ENCODE results near the gene SLC6A13. TPM values are rescaled to one million over a fixed set of nuclear protein-coding genes. Genes with fewer than 3 reads are reported as not detected.

SLC6A13 gene
- total and polyA plus RNA-seq, 9 donors: 0.13 to 6.1 (median 0.75) TPM; not detected in 3

DNA sequence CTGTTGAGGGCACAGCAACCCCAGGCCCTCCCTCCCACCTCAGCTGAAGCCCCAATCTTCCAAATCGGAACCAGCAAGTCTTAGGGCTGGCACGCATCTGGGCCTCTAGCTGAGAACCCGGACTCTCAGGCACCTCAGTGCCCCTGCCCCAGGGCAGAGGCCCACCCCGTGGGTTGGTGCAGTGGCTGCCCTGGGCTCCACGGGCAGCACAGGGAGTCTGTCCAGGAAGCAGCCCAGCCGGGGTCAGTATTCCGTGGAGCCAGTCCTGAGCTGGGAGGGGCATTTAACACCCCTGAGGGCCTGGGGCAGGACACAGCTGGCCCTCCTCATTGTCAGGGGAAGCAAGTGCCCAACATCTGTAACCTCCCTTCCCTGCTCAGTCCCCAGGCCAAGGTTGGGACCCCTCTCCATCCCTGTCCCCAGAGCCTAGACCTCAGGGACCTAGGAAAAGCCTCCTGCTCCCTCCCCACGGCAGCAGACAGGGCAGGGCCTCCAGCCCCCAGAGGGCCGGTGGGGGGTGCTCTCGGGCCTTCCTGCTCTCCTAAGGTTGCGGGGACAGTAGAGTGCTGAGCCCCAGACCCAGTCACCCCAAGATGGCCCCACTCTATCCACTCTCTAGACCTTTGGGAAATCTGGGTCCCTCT is 85.2 kb downstream of the SLC6A13 start:
- 43 to 55% (median 52%) methylated on average over 11 of the region's 11 CpGs for WGBS, 3 donors
- TF ChIP-seq EP300 (IDR thresholded peaks at IDR 0.05): no peak
- no peak for TF ChIP-seq CTCF (IDR thresholded peaks at IDR 0.05)
- TF ChIP-seq POLR2A (IDR thresholded peaks at IDR 0.05): no peak
- no peak for DNase-seq
- Histone ChIP-seq H3K27ac (no peak overlapping the region), H3K9me3 (no peaks in the 10 kb centered on the region), H3K4me3 (no peak overlapping the region), H3K4me1 (ENCODE audit: insufficient read depth) (peaks cover 7% of the 10 kb centered on the region), H3K36me3 (no peaks in the 10 kb centered on the region), H3K27me3 (no peaks in the 10 kb centered on the region)
- intact Hi-C loops (cut with DNase I): no loop called here

GRCh38 chr12:176321-177181 is 86.1 kb downstream of the SLC6A13 start:
- H3K4me1 ChIP-seq (ENCODE audit: insufficient read depth): peaks cover 7% of the 10 kb centered on the region
- H3K27me3 ChIP-seq: no peaks in the 10 kb centered on the region
- no peaks in the 10 kb centered on the region for H3K36me3 ChIP-seq
- no peak overlapping the region for H3K27ac ChIP-seq
- 51 to 56% (median 52%) methylated on average over 14 to 16 of the region's 16 CpGs for WGBS, 3 donors
- DNase-seq: no peak
- no peaks in the 10 kb centered on the region for H3K9me3 ChIP-seq
- H3K4me3 ChIP-seq: no peak overlapping the region
- intact Hi-C loops (cut with DNase I): no loop called here
- no peak for TF ChIP-seq POLR2A (IDR thresholded peaks at IDR 0.05)
- TF ChIP-seq EP300 (IDR thresholded peaks at IDR 0.05): no peak
- no peak for TF ChIP-seq CTCF (IDR thresholded peaks at IDR 0.05)

GRCh38 chr12:175759-176158 is 86.9 kb downstream of the SLC6A13 start:
- intact Hi-C loops (cut with DNase I): no loop called here
- no peaks in the 10 kb centered on the region for H3K36me3 ChIP-seq
- H3K27ac ChIP-seq: no peak overlapping the region
- WGBS, 3 donors: 76 to 78% (median 77%) methylated on average over 16 of the region's 16 CpGs
- H3K9me3 ChIP-seq: no peaks in the 10 kb centered on the region
- TF ChIP-seq EP300 (IDR thresholded peaks at IDR 0.05) (no peak), CTCF (IDR thresholded peaks at IDR 0.05) (no peak), POLR2A (IDR thresholded peaks at IDR 0.05) (no peak)
- H3K4me3 ChIP-seq: no peak overlapping the region
- DNase-seq: no peak
- H3K4me1 ChIP-seq (ENCODE audit: insufficient read depth): peaks cover 7% of the 10 kb centered on the region
- H3K27me3 ChIP-seq: no peaks in the 10 kb centered on the region

- WGBS, 3 donors: 17 to 29% (median 18%) methylated on average over 10 of the region's 10 CpGs
- Histone ChIP-seq H3K4me3 (no peak overlapping the region), H3K36me3 (no peaks in the 10 kb centered on the region), H3K27me3 (no peaks in the 10 kb centered on the region), H3K9me3 (no peaks in the 10 kb centered on the region), H3K4me1 (ENCODE audit: insufficient read depth) (peaks cover 7% of the 10 kb centered on the region), H3K27ac (no peak overlapping the region)
- TF ChIP-seq EP300 (IDR thresholded peaks at IDR 0.05): no peak
- no peak for TF ChIP-seq POLR2A (IDR thresholded peaks at IDR 0.05)
- no peak for TF ChIP-seq CTCF (IDR thresholded peaks at IDR 0.05)
- intact Hi-C loops (cut with DNase I): no loop called here
- peak in 3 of 5 donors; percentile 24 to 68 (median 44) for DNase-seq
Measured at GRCh38 chr12:175250-175649, 87.4 kb downstream of the SLC6A13 start.
